ENCODE data around the gene SHOC2.

DNA sequence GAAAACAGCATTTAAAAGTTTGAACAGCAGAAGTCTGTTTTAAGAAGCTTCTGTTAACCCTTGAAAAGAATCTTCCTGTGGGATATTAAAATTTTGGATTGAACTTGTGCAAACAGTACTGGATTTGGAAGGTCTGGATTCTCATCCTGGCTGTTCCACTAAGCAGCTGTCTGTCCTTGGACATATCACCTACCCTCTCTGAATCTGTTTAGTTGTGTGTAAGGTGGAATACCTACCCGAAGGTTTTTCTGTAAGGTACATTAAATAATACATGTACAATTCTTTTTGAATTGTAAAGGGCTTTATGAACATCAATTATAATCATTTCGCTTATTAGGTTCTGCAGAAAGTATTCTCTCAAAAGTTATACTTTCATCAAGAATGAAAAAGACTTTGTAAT, 45.5 kb upstream of the SHOC2 start:
- no peak for TF ChIP-seq EZH2 (IDR thresholded peaks at IDR 0.05; ENCODE audit: insufficient read depth, poor library complexity, severe bottlenecking)
- no peak for TF ChIP-seq EZH2phosphoT487 (IDR thresholded peaks at IDR 0.05; ENCODE audit: insufficient read depth, low read depth)

Measured in GM23248 (cell line).